SU-DHL-6 (cell line): ENCODE results near the gene PODXL2.

Experiments
- H2AFZ ChIP-seq: fragments of 200-600 bp; sonication (generic); 2 replicates; pipeline ENCODE4 v1.6.1; 2014; ENCODE audit warnings: low read depth, mild to moderate bottlenecking, moderate library complexity, mixed read lengths, antibody characterized with exemption, low read length; ENCODE audit not compliant: severe bottlenecking
- H3F3A ChIP-seq: fragments of 200-600 bp; shearing (Covaris generic); 2 replicates; pipeline ENCODE4 v1.6.0; 2016; ENCODE audit warnings: antibody characterized with exemption, mild to moderate bottlenecking; ENCODE audit not compliant: insufficient read depth
- H3K27ac ChIP-seq: fragments of 200-600 bp; sonication (generic); 2 replicates; pipeline ENCODE4 v1.5.1; 2016; ENCODE audit warnings: low read depth, mild to moderate bottlenecking, low read length, moderate library complexity, mixed read lengths
- H3K27me3 ChIP-seq: fragments of 200-600 bp; sonication (generic), shearing (Covaris generic); 2 replicates; pipeline ENCODE4 v1.6.0; 2014; ENCODE audit warnings: mild to moderate bottlenecking, low read length
- H3K36me3 ChIP-seq: fragments of 200-600 bp; sonication (generic); 2 replicates; pipeline ENCODE4 v1.6.1; 2014; ENCODE audit warnings: mild to moderate bottlenecking, low read length, mixed read lengths
- H3K4me2 ChIP-seq: fragments of 300-600, 200-600 bp; shearing (Covaris generic), sonication (generic); 2 replicates; pipeline ENCODE4 v1.6.0; 2014; ENCODE audit warnings: low read length, low read depth, mild to moderate bottlenecking; ENCODE audit not compliant: poor library complexity, severe bottlenecking
- H3K4me3 ChIP-seq: fragments of 200-600 bp; sonication (generic); 2 replicates; pipeline ENCODE4 v1.5.1; 2014; ENCODE audit warnings: antibody characterized with exemption, low read length, mild to moderate bottlenecking, mixed read lengths; ENCODE audit not compliant: insufficient read depth, poor library complexity, severe bottlenecking
- H3K79me2 ChIP-seq: fragments of 200-600 bp; sonication (generic); 2 replicates; pipeline ENCODE4 v1.6.1; 2014; ENCODE audit warnings: mild to moderate bottlenecking, low read length, moderate library complexity; ENCODE audit not compliant: insufficient read depth
- H3K9ac ChIP-seq: fragments of 200-600 bp; sonication (generic); 2 replicates; pipeline ENCODE4 v1.7.0; 2014; ENCODE audit warnings: mild to moderate bottlenecking, low read length
- H3K9me2 ChIP-seq: fragments of 200-600 bp; sonication (generic); replicated peaks from 2 replicates; pipeline ENCODE4 v1.6.1; 2014; ENCODE audit warnings: low read length; ENCODE audit not compliant: insufficient read depth
- H3K9me3 ChIP-seq: fragments of 200-600 bp; sonication (generic); 2 replicates; pipeline ENCODE4 v1.6.1; 2014; ENCODE audit warnings: low read length, mixed read lengths; ENCODE audit not compliant: insufficient read depth
- H4K20me1 ChIP-seq: fragments of 200-600 bp; sonication (generic); 2 replicates; pipeline ENCODE4 v1.6.1; 2014; ENCODE audit warnings: low read depth, mild to moderate bottlenecking, antibody characterized with exemption, low read length, moderate library complexity, mixed read lengths
- CTCF ChIP-seq: fragments of 200-600 bp; sonication (generic); IDR thresholded peaks from one replicate; pipeline ENCODE4 v1.5.1; 2017; ENCODE audit warnings: antibody characterized with exemption, mild to moderate bottlenecking, low read length, moderate library complexity; ENCODE audit not compliant: insufficient read depth, poor library complexity, severe bottlenecking
- EZH2phosphoT487 ChIP-seq: fragments of 200-600 bp; sonication (generic), shearing (Covaris generic); conservative IDR thresholded peaks from 2 replicates; pipeline ENCODE4 v1.6.1; 2018; ENCODE audit warnings: mild to moderate bottlenecking, antibody characterized with exemption, low read length, moderate library complexity, mixed read lengths

Gene PODXL2

GRCh38 chr3:127710155-127710941 lies 81.4 kb downstream of the PODXL2 start:
- Histone ChIP-seq H3K36me3 (no peaks in the 10 kb centered on the region), H3K27me3 (no peaks in the 10 kb centered on the region), H3K27ac (no peak overlapping the region), H3K9ac (no peak overlapping the region), H4K20me1 (no peaks in the 10 kb centered on the region), H3K9me2 (no peaks in the 10 kb centered on the region), H2AFZ (no peak overlapping the region), H3F3A (no peaks in the 10 kb centered on the region), H3K9me3 (no peaks in the 10 kb centered on the region), H3K4me2 (no peak overlapping the region), H3K79me2 (no peaks in the 10 kb centered on the region), H3K4me3 (no peak overlapping the region)
- TF ChIP-seq EZH2phosphoT487 (no peak), CTCF (no peak)

GRCh38 chr3:127711021-127711695 lies 82.2 kb downstream of the PODXL2 start:
- no peaks in the 10 kb centered on the region for H3K27me3 ChIP-seq
- no peak overlapping the region for H2AFZ ChIP-seq
- TF ChIP-seq CTCF (no peak), EZH2phosphoT487 (no peak)
- H3K9me2 ChIP-seq = no peaks in the 10 kb centered on the region
- H4K20me1 ChIP-seq = no peaks in the 10 kb centered on the region
- H3K79me2 ChIP-seq = no peaks in the 10 kb centered on the region
- H3K27ac ChIP-seq = no peak overlapping the region
- no peaks in the 10 kb centered on the region for H3F3A ChIP-seq
- H3K36me3 ChIP-seq = no peaks in the 10 kb centered on the region
- no peak overlapping the region for H3K9ac ChIP-seq
- H3K4me3 ChIP-seq = no peak overlapping the region
- H3K4me2 ChIP-seq = no peak overlapping the region
- no peaks in the 10 kb centered on the region for H3K9me3 ChIP-seq

GRCh38 chr3:127711896-127712295 lies 82.9 kb downstream of the PODXL2 start:
- TF ChIP-seq EZH2phosphoT487 (no peak), CTCF (no peak)
- Histone ChIP-seq H3K4me3 (no peak overlapping the region), H3K9ac (no peak overlapping the region), H3K27me3 (no peaks in the 10 kb centered on the region), H3K36me3 (no peaks in the 10 kb centered on the region), H3F3A (no peaks in the 10 kb centered on the region), H3K4me2 (no peak overlapping the region), H4K20me1 (no peaks in the 10 kb centered on the region), H3K79me2 (no peaks in the 10 kb centered on the region), H3K9me3 (no peaks in the 10 kb centered on the region), H3K9me2 (no peaks in the 10 kb centered on the region), H2AFZ (no peak overlapping the region), H3K27ac (no peak overlapping the region)
